NOMO-1 (cell line): ENCODE data around the gene AKT2.

Source experiments
- DNase-seq, 2 experiments: peaks; one replicate each; lab custom pipeline; 2025; ENCODE audit not compliant: unreplicated experiment in 2 of 2; lab: John Stamatoyannopoulos, UW

The AKT2 gene

GRCh38 chr19:40238775-40239174 is 46.4 kb downstream of the AKT2 start:
- no peak for DNase-seq

GRCh38 chr19:40237791-40238190 is 47.4 kb downstream of the AKT2 start:
- no peak for DNase-seq

DNA sequence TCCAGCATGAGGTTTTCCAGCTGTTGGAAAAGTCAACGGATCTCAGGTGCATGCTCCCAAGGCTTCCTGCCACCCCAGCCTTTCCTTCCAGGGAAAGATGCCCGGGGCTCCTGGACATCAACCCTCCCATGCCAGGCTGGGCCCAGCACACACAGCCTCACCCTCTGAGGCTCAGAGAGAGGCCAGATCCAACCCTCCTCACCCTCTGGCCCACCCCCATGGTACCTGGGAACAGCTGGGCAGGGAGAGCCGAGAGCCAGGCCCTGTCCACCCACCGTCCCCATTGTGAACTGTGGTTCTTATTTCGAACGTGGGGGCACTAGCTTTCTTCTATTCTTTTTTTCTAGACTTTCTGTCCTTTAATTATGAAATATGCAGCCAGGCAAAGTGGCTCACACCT is 48.8 kb downstream of the AKT2 start:
- DNase-seq, result no peak

- DNase-seq, result no peak
Observed at GRCh38 chr19:40236026-40236355, 49.2 kb downstream of the AKT2 start.

- DNase-seq, result no peak
Observed at GRCh38 chr19:40235238-40236025, 49.7 kb downstream of the AKT2 start.

DNA sequence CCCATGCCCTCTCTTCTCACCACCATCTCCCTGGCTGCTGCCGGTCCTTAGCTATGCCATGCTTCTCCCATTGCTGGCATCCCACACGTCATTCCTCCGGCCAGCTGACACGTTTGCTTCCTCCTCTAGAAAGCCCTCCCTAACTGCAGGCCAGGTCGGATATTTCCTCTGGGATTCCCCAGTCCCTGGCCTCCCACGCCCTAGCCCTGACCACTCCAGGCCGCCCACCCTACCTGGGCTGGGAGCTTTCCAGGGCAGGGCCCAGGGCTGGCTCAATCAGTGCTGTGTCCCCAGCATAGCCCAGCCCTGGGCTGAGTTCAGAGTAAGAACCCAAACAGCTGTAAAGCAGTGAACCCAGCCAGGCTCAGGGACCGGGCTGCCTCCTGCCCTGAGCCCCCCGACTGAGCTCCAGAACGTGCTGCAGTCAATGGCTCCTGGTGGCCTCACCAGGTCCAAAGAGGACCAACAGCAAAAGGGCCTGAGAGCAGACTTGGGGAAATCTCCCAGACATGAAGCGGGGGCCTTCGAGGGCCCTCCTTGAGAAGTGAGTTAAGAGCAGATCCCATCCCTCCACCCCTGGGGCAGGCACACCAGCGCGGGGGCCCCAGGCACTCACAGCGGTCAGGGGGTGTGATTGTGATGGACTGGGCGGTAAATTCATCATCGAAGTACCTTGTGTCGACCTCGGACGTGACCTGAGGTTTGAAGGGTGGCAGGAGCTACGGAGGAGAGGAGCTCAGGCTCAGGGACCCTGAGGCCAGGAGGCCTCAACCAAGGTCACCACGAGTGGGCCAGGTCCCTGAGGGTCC is 50.5 kb downstream of the AKT2 start:
- DNase-seq, result no peak

DNA sequence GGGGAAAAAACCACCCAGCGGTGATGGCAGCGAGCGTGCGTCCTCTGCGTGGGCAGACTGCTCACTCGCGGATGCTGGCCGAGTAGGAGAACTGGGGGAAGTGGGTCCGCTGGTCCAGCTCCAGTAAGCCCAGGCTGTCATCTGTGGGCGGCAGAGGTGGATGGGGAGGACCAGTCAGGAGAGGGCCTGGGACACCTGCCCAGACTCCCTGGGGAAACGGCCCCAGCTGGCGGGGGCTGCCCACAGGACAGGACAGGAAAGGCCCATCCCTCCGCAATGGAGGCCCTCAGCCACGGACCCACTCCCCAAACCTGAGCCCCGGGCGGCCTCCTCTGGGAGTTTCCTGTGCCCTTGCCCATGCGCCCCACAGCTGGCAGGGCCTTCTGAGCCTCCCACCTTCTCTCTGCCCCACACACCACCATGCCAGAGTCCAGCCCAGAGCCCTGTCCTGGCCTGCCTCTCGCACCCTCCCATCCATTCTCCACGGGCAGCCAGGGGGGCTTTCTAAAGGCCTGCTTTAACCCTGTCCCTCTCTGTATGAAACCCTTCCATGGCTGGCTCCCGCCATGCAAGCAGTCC is 51.2 kb downstream of the AKT2 start:
- DNase-seq, result no peak

- DNase-seq, result no peak
Observed at GRCh38 chr19:40232949-40233810, 52.0 kb downstream of the AKT2 start.

DNA sequence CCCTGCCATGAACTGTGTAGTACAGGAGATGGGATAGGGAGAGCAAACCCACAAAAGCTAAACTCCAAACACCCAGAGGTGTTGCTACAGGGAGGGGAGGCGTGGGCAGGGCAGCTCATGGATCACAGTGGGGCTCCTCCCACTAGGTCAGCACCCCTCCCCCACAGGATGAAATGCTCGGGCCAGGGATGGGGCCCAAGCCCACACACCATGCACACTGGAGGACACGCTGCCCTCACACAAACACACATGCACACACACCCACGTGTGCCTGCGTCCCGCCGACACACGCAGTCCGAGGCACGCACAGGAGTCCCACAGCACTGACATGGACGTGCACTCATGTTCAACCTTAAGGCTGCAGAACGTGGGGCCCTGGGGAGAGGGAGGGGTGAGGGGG is 52.7 kb downstream of the AKT2 start:
- no peak for DNase-seq

GRCh38 chr19:40231544-40232424 is 53.4 kb downstream of the AKT2 start:
- DNase-seq, result no peak

- no peak for DNase-seq
Observed at GRCh38 chr19:40231057-40231456, 54.1 kb downstream of the AKT2 start.

DNA sequence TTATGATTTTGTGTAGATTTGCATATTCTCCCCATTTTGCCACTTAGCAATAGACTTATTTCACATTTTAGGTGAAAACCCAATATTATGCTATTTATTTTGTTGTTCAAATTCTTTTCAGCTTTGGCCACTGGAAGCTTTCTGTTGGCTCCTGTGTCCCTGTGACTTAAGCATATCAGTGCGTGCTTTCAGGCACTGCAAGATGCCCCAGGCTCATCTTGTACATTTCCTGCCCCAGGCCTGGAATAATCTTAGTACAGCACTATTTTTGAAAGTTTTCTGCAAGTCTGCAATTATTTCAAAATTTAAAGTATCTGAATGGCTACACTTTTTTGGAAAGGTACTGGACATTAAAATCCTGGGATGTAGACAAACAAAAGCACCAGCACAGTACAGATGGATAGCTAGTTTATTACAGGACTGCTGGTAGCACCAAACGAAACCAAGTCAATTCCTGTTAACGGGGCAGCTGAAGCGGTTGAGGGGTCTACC is 55.2 kb downstream of the AKT2 start:
- DNase-seq, result no peak

DNA sequence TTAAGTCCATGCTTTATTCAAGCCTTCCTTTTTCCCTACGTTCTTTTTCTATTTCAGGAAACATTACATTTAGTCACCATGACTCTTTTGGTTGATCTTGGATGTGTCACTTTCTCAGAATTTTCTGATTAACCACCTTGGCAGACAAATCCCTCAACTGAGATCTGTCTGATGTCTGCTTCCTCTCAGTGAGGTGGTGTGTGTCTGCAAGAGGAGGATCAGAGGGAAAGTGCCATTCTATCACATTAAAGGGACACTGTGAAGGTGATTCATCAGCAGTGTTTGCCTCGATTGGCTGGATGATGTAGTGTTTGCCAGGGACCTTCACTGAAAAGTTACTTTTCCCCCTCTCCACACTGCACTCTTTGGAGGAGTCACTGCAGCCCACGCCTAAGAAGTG is 55.7 kb downstream of the AKT2 start:
- DNase-seq, result no peak

DNA sequence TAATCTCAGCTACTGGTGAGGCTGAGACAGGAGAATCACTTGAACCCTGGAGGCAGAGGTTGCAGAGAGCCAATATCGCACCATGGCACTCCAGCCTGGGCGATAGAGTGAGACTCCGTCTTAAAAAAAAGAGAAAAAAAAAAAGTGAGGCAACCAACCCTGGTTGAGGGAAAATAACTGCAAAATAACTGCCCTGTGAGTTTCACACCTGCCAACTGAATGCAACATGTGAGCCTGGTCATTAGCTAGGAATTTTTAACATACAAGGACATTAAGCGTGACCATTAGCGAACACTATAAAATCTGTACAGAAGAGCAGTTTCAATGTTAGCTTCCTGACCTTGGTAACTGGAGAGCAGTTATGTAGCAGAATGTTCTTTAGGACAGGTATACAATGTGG is 56.3 kb downstream of the AKT2 start:
- no peak for DNase-seq

- no peak for DNase-seq
Observed at GRCh38 chr19:40228346-40228745, 56.8 kb downstream of the AKT2 start.

- DNase-seq, result no peak
Observed at GRCh38 chr19:40225440-40226305, 59.5 kb downstream of the AKT2 start.

GRCh38 chr19:40224342-40225150 is 60.6 kb downstream of the AKT2 start:
- no peak for DNase-seq
